Fibroblast of mammary gland (primary cell): Measurements from ENCODE around the gene TNNI2.
A peak's percentile ranks its signal among the peaks of the same experiment; 100 is the strongest.

Experiments
- DNase-seq: peaks from one replicate; pipeline ENCODE4 v3.0.0-alpha.2; 2010; ENCODE audit warnings: low read depth
- H3K4me3 ChIP-seq: 2 replicates; pipeline ENCODE4 v1.5.1; 2011; ENCODE audit warnings: low read depth, mild to moderate bottlenecking, low read length, moderate library complexity; ENCODE audit not compliant: control insufficient read depth
- CTCF ChIP-seq: conservative IDR thresholded peaks from 2 replicates; pipeline ENCODE4 v1.5.1; 2011; ENCODE audit warnings: low read depth, low read length, inconsistent platforms; ENCODE audit not compliant: control insufficient read depth, insufficient read depth

TNNI2 gene

DNA sequence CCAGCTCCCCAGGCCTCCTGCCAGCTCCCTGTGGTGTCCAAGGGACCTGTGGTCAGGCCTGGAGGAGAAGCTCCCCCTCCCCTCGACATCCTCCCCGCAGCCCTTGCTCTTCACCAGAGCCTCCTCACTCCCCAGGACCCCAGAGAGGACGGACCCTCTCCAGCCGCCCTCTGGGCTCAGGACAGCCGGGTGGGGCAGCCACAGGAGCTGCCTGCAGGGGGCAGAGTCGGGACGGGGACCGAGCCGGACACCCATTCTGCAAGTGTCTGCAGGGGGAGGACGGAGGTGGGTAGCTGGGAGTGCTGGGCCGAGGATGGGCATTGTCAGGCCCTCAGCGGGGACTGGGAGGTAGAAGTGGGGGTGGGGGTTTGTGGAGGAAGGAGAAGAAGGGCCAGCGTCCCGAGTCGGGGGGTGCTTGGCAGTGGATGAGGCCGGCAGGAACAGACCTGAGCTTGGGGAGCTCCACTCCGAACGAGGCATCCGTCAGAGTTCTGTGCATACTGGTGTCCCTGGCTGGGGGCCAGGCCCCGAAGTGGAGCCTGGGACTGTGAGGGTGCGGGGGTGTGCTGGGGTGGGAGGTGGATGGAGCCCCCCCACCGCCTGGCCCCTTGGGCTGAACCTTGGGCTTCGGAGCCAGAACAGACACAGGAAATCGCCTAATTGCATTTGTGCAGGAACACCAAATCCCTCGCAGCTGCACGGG is 37.7 kb downstream of the TNNI2 start:
- TF ChIP-seq CTCF = peak; percentile 61
- peak; percentile 86 for DNase-seq
- peak overlapping the region; percentile 20 for H3K4me3 ChIP-seq

DNA sequence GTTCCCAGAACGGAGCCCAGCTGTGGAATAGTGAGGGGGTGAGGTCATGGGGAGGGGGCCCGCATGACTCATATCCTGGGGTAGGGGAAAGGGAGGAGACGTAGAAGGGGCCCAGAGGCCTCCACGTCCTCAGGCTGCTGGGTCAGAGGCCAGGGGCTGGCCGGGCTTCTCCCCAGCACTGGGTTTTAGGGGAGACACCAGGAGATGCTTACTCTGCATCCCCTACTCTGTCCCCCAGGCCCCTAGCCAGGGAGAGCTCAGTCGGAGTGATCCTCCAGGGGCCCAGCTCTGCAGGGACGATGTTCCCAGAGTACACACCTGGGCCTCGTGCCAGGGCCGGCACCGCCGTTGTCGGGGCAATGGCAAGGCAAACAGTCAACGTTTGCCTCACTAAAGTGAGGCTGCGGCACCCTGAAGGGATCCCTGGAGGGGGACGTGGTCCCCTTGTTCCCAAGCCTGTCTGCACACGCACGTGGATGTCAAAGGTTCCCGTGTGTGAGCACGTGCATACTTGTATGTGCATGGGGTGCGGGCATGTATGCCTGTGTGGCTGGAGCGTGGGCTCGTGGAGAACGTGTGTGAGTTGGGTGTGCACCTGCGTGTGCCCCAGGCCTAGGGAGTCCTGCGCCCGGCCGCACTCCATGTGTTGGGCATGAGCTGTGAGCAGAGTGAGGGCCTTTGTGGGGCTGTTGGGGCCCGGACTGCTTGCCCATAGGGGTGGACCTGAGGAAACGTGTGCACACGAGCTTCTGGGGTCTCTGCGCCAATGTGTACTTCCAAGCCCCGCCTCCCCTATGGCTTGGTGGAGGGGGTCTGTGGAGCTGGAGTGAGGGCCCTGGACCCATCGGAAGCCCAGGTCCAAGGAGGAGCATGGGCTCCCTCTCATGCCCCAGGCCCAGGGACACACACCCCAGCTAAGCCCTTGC is 38.7 kb downstream of the TNNI2 start:
- no peak for TF ChIP-seq CTCF
- DNase-seq = peak; percentile 64
- no peak overlapping the region for H3K4me3 ChIP-seq

DNA sequence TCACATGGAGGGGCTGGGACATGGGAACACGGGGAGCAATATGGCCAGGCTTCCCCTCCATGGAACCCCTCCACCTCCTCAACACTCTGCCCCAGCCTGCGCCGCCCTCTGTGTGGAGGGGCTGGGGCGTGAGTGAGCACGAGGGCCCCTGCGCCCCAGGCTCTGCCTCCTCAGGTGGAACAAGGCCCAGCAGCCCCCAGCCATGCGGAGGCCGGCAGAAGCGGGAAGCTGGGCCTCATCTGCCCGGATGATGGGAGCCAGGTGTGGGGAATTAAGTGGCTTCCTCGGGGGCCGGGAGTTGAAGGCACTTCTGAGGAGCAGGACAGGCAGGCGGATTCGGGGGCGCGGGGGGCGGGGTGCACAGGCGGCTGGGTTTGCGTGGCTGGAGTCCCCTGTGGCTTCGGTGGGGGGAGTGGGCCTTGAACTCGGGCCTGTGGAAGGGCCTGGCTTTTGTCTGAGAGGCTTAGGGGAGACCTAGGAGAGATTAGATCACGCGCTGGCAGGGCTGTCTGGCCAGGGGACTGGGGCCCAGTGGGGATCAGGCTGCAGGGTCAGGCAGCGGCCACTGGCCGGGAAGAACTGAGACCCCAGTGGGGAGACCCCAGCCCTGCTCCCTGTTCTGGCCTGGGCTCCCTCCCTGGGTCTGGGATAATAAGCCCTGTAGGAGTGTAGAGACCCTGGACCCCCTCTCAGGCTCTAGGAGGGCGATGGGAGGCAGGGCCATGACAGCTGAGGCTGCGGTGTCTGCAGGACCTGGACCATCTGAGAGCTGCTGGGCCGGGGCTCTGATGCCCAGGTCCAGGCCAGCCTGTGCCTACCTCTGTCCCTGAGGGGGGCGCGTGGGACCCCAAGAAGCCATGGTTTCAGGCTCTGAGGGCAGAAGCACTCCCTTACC is 39.6 kb downstream of the TNNI2 start:
- no peak overlapping the region for H3K4me3 ChIP-seq
- TF ChIP-seq CTCF = no peak
- no peak for DNase-seq

DNA sequence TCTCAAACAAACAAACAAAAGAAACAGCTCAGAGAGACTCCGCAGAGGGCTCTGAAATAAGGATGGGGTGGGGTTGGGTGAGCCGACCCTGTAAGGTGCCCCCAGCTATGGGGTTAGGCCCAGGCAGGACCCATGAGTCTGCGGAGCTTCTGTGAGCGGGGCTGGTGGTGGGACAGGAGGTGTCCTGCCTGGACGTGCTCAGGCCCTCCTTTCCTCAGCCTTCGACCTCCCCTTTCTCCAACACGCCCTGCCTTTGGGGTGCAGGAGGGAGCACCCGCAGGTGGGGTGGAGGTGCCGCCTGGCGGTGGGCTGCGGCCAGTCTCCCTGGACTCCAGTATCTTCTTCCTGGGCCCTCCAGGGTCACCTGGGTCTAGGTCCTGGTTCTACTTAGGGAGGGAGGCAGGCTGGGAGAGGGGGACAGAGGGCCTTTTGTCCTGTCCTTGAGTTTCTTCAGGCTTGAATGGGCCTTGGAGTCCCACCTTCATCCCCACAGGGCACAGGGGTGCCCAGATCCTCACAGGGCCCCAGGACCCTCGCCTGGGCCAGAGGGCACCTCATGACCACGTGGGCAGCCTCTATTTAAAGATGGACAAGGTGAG is 40.7 kb downstream of the TNNI2 start:
- TF ChIP-seq CTCF = no peak
- no peak for DNase-seq
- no peak overlapping the region for H3K4me3 ChIP-seq

- no peak overlapping the region for H3K4me3 ChIP-seq
- no peak for TF ChIP-seq CTCF
- peak; percentile 72 for DNase-seq
Observed at GRCh38 chr11:1879941-1880720, 41.4 kb downstream of the TNNI2 start.
